HepG2 (cell line): ENCODE measurements around the gene NUP155. TPM values are rescaled to one million over a fixed set of nuclear protein-coding genes. Genes with fewer than 3 reads are reported as not detected.

Experiments
- AGO1 ChIP-seq: fragments of 200-400 bp; formaldehyde crosslinking; IDR thresholded peaks from 2 replicates; pipeline ENCODE4 v1.6.1; 2017; ENCODE audit warnings: mild to moderate bottlenecking, low read depth, low read length, moderate library complexity; ENCODE audit not compliant: poor library complexity, severe bottlenecking
- PCBP2 ChIP-seq: fragments of 200-400 bp; formaldehyde crosslinking; optimal IDR thresholded peaks from 2 replicates; pipeline ENCODE3; 2018; ENCODE audit warnings: low read length, low read depth; ENCODE audit not compliant: poor library complexity, severe bottlenecking
- RFXAP ChIP-seq: sonication (generic); formaldehyde crosslinking; IDR thresholded peaks from 2 replicates; pipeline ENCODE4 v1.4.0; 2020; ENCODE audit warnings: missing genetic modification reagents, borderline replicate concordance
- ZBTB7B ChIP-seq: sonication (generic); formaldehyde crosslinking; IDR thresholded peaks from 2 replicates; pipeline ENCODE4 v1.4.0; 2020; ENCODE audit warnings: missing genetic modification reagents
- ZFY ChIP-seq: sonication (generic); formaldehyde crosslinking; IDR thresholded peaks from 2 replicates; pipeline ENCODE4 v1.4.0; 2020; ENCODE audit warnings: missing genetic modification reagents
- ZNF441 ChIP-seq: sonication (generic); formaldehyde crosslinking; IDR thresholded peaks from 2 replicates; pipeline ENCODE4 v1.7.0; 2021; ENCODE audit warnings: missing genetic modification reagents, borderline replicate concordance
- ZNF543 ChIP-seq: sonication (generic); formaldehyde crosslinking; IDR thresholded peaks from 2 replicates; pipeline ENCODE4 v1.4.0; 2020; ENCODE audit warnings: mild to moderate bottlenecking, missing genetic modification reagents
- ZNF614 ChIP-seq: IDR thresholded peaks from 2 replicates; pipeline ENCODE4 v1.6.1; 2018; ENCODE audit warnings: missing biosample characterization, missing genetic modification reagents, inconsistent platforms, borderline replicate concordance
- polyA plus RNA-seq, 8 experiments: library from polyadenylated mRNA; depleted of rRNA in 3 of 8; stranded (reverse) in 7 of 8; unstranded in 1 of 8; fragments of >200 nt; fragmentation: Illumina TruSeq in 4 of 8; extraction: Trizol in 4 of 8; gene quantifications; 2 replicates each; pipeline versions ENCODE4 v1.2.1 to v1.2.3, GENCODE V29; 2011 to 2016; ENCODE audit warnings: low read depth in 4 of 8, missing spikeins in 1 of 8, mixed read lengths in 1 of 8; ENCODE audit not compliant: insufficient read depth in 1 of 8
- total RNA-seq, 5 experiments: library from RNA; depleted of rRNA; stranded (reverse); fragments of >200 nt; fragmentation: Illumina TruSeq; extraction: Trizol; gene quantifications; 2 replicates each; pipeline ENCODE4 v1.2.3, GENCODE V29; 2016; ENCODE audit warnings: low read depth in 1 of 5
- TF ChIP-seq, protein P1 (sequence below), 2 experiments: sonication (generic) in 1 of 2; formaldehyde crosslinking in 1 of 2; IDR thresholded peaks; 2 replicates each; pipeline versions ENCODE4 v1.4.0 to v1.6.1; 2016 to 2020; ENCODE audit warnings: borderline replicate concordance in 1 of 2, low read depth in 1 of 2, mild to moderate bottlenecking in 1 of 2, missing genetic modification reagents in 1 of 2
- TF ChIP-seq, protein P2 (sequence below): sonication (generic); formaldehyde crosslinking; IDR thresholded peaks from 2 replicates; pipeline ENCODE4 v1.5.1; 2020; ENCODE audit warnings: missing genetic modification reagents, mild to moderate bottlenecking, borderline replicate concordance
- TF ChIP-seq, protein P3 (sequence below): sonication (generic); formaldehyde crosslinking; IDR thresholded peaks from 2 replicates; pipeline ENCODE4 v1.5.1; 2020; ENCODE audit warnings: mild to moderate bottlenecking, missing genetic modification reagents, moderate library complexity
- TF ChIP-seq, protein P4 (sequence below): sonication (generic); formaldehyde crosslinking; IDR thresholded peaks from 2 replicates; pipeline ENCODE4 v1.4.0; 2020; ENCODE audit warnings: missing genetic modification reagents, borderline replicate concordance

NUP155 gene
- total and polyA plus RNA-seq, 2 of the 13 experiments (the other 11 are each of a cell fraction or from before 2014, with no cell fraction given) = 13.0 to 57.4 TPM

DNA sequence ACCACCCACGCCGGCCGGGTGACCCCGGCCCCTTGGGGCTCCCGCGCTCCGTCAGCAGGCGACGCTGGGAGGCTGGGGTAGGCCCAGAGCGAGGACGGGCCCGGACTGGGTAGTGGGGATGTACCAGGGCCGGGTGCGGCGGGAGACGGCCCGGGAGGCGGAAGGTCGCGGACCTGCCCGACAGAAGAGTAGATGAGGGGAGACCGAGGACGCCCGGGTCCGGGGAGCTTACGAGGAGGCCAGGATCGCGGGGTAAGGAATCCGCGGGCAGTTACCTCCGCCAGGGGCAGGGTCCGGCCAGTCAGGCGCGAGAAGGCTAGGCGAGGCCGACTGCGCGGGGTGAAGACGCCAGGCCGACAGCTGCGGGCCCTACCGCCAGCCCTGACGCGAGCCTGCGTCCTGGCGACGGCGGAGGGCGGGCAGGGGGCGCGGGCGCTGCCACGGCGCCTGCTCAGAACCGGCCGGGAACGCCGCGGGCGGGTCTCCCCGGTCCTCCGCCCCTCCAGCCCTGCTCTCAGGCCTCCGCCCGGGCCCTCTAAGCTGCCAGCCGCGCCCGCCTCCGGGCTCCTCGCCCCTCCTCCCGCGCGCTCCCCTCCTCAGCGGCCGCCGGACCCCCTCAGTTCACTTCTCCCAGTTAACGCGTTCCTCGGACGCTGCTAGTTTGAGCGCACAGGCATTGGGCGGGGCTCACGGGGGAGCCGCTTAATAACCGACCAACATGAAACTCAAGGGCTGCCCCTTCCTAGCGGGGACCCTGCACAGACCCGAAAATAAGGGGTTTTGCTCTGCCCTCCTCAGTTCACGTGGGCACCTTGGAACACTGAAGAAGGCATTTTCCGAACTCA lies 121.7 kb downstream of the NUP155 start, which contains the start of gene CPLANE1 (continued):
- TF ChIP-seq, protein P1, sequence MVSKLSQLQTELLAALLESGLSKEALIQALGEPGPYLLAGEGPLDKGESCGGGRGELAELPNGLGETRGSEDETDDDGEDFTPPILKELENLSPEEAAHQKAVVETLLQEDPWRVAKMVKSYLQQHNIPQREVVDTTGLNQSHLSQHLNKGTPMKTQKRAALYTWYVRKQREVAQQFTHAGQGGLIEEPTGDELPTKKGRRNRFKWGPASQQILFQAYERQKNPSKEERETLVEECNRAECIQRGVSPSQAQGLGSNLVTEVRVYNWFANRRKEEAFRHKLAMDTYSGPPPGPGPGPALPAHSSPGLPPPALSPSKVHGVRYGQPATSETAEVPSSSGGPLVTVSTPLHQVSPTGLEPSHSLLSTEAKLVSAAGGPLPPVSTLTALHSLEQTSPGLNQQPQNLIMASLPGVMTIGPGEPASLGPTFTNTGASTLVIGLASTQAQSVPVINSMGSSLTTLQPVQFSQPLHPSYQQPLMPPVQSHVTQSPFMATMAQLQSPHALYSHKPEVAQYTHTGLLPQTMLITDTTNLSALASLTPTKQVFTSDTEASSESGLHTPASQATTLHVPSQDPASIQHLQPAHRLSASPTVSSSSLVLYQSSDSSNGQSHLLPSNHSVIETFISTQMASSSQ (IDR thresholded peaks at IDR 0.05; ENCODE audit: low read depth) = no peak
- TF ChIP-seq, protein P1 (CRISPR knock-in tag; IDR thresholded peaks at IDR 0.05; ENCODE audit: borderline replicate concordance) = 0 out of 2 replicates have a peak, but pooled peaks have one; percentile 2
- TF ChIP-seq, protein P2, sequence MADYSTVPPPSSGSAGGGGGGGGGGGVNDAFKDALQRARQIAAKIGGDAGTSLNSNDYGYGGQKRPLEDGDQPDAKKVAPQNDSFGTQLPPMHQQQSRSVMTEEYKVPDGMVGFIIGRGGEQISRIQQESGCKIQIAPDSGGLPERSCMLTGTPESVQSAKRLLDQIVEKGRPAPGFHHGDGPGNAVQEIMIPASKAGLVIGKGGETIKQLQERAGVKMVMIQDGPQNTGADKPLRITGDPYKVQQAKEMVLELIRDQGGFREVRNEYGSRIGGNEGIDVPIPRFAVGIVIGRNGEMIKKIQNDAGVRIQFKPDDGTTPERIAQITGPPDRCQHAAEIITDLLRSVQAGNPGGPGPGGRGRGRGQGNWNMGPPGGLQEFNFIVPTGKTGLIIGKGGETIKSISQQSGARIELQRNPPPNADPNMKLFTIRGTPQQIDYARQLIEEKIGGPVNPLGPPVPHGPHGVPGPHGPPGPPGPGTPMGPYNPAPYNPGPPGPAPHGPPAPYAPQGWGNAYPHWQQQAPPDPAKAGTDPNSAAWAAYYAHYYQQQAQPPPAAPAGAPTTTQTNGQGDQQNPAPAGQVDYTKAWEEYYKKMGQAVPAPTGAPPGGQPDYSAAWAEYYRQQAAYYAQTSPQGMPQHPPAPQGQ (CRISPR knock-in tag) = no peak
- peak; percentile 98 for TF ChIP-seq ZFY
- peak; percentile 11; the same call in 1 of the 2 replicates for TF ChIP-seq ZNF614 (CRISPR knock-in tag)
- TF ChIP-seq RFXAP = 0 out of 2 replicates have a peak, but pooled peaks have one; percentile 11
- peak; percentile 44 for TF ChIP-seq AGO1
- TF ChIP-seq PCBP2 = no peak
- TF ChIP-seq, protein P3, sequence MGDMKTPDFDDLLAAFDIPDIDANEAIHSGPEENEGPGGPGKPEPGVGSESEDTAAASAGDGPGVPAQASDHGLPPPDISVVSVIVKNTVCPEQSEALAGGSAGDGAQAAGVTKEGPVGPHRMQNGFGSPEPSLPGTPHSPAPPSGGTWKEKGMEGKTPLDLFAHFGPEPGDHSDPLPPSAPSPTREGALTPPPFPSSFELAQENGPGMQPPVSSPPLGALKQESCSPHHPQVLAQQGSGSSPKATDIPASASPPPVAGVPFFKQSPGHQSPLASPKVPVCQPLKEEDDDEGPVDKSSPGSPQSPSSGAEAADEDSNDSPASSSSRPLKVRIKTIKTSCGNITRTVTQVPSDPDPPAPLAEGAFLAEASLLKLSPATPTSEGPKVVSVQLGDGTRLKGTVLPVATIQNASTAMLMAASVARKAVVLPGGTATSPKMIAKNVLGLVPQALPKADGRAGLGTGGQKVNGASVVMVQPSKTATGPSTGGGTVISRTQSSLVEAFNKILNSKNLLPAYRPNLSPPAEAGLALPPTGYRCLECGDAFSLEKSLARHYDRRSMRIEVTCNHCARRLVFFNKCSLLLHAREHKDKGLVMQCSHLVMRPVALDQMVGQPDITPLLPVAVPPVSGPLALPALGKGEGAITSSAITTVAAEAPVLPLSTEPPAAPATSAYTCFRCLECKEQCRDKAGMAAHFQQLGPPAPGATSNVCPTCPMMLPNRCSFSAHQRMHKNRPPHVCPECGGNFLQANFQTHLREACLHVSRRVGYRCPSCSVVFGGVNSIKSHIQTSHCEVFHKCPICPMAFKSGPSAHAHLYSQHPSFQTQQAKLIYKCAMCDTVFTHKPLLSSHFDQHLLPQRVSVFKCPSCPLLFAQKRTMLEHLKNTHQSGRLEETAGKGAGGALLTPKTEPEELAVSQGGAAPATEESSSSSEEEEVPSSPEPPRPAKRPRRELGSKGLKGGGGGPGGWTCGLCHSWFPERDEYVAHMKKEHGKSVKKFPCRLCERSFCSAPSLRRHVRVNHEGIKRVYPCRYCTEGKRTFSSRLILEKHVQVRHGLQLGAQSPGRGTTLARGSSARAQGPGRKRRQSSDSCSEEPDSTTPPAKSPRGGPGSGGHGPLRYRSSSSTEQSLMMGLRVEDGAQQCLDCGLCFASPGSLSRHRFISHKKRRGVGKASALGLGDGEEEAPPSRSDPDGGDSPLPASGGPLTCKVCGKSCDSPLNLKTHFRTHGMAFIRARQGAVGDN = peak; percentile 94
- TF ChIP-seq ZNF441 (CRISPR knock-in tag) = no peak; the same call in 1 of the 2 replicates
- TF ChIP-seq ZNF543 (CRISPR knock-in tag) = 0 out of 2 replicates have a peak, but pooled peaks have one; percentile 23
- TF ChIP-seq, protein P4, sequence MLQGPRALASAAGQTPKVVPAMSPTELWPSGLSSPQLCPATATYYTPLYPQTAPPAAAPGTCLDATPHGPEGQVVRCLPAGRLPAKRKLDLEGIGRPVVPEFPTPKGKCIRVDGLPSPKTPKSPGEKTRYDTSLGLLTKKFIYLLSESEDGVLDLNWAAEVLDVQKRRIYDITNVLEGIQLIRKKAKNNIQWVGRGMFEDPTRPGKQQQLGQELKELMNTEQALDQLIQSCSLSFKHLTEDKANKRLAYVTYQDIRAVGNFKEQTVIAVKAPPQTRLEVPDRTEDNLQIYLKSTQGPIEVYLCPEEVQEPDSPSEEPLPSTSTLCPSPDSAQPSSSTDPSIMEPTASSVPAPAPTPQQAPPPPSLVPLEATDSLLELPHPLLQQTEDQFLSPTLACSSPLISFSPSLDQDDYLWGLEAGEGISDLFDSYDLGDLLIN (CRISPR knock-in tag) = 0 out of 2 replicates have a peak, but pooled peaks have one; percentile 26
- TF ChIP-seq ZBTB7B (CRISPR knock-in tag) = peak; percentile 49; the same call in 1 of the 2 replicates
